Lower leg skin (tissue), 3 donors: Measurements from ENCODE around the gene PCARE.

Experiments
- CTCF ChIP-seq, 3 donors: fragments of 450-650 bp; IDR thresholded peaks; one replicate each; pipeline ENCODE4 v1.5.1; 2016; ENCODE audit warnings: antibody characterized with exemption in 3 of 3, mild to moderate bottlenecking in 3 of 3, moderate library complexity in 2 of 3
- POLR2A ChIP-seq, 2 donors: fragments of 450-650 bp; IDR thresholded peaks; one replicate each; pipeline ENCODE4 v1.6.1; 2016 to 2017; ENCODE audit warnings: antibody characterized with exemption in 2 of 2, mild to moderate bottlenecking in 1 of 2, moderate library complexity in 1 of 2

DNA sequence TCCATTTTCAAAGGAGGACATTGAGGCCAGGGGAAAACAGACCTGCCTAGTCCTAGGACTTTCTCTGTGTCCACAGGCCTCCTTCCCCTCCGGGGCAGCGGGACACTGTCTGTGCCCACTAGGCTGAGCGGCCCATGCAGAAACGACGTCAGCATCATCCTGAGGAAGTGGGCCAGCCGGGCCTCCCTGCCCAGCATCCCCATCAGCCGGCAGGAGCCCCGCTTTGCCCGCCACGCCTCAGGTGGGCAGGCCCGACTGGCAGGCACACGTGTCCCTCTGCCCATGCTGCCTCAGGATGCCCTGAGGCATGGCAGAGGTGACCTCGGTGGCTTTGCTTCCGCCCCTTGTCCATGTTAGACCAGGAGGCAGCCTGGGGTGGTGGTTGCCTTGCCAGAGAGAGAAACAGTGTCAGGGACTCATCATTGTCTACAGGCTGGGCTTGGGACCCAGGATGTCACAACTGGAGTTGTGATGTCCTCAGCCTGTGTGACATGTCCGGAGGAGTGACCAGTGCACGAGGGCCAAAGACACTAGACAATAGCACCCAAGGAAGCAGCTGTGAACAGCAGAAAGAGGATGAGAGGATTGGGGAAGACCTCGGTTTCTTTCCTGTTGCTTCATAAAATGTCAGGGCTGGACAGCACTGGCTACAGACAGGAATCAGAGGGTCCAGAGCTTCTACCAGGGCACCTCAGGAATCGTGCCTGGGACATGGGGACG lies 56.4 kb downstream of the PCARE start:
- TF ChIP-seq POLR2A (IDR thresholded peaks at IDR 0.05) (no peak), CTCF (IDR thresholded peaks at IDR 0.05) (no peak)
